Measurements from ENCODE around the gene LAMTOR2.

DNA sequence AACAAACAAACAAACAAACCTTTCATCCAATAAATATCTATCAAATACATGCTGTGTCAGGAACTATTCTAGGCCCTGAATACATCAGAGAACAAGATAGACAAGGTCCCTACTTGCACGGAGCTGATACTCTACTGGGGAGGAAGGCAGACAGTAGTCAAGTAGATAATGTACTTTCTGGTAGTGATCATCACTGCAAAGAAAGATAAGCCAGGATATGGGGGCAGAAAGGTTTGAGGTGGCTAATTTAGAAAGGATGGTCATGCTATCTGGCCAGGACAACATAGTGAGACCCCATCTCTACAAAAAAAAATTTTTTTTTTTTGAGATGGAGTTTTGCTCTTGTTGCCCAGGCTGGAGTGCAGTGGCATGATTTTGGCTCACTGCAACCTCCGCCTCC is 37.0 kb downstream of the LAMTOR2 start:
- TF ChIP-seq, protein P1, sequence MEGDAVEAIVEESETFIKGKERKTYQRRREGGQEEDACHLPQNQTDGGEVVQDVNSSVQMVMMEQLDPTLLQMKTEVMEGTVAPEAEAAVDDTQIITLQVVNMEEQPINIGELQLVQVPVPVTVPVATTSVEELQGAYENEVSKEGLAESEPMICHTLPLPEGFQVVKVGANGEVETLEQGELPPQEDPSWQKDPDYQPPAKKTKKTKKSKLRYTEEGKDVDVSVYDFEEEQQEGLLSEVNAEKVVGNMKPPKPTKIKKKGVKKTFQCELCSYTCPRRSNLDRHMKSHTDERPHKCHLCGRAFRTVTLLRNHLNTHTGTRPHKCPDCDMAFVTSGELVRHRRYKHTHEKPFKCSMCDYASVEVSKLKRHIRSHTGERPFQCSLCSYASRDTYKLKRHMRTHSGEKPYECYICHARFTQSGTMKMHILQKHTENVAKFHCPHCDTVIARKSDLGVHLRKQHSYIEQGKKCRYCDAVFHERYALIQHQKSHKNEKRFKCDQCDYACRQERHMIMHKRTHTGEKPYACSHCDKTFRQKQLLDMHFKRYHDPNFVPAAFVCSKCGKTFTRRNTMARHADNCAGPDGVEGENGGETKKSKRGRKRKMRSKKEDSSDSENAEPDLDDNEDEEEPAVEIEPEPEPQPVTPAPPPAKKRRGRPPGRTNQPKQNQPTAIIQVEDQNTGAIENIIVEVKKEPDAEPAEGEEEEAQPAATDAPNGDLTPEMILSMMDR (conservative IDR thresholded peaks at IDR 0.05; ENCODE audit: low read depth, low read length), result no peak
- TF ChIP-seq EZH2 (IDR thresholded peaks at IDR 0.05; ENCODE audit: borderline replicate concordance, low read depth, low read length, poor library complexity, severe bottlenecking), result no peak

Measured in A673 (cell line).